H9 (cell line): Measurements from ENCODE around the gene PPP1R18. TPM values are rescaled to one million over a fixed set of nuclear protein-coding genes. Genes with fewer than 3 reads are reported as not detected.

Experiments used
- DNase-seq: peaks from one replicate; pipeline ENCODE4 v3.0.0-alpha.2; 2017
- H2AFZ ChIP-seq: one replicate; pipeline ENCODE4 v1.6.1; 2013; ENCODE audit warnings: mild to moderate bottlenecking, low read length, control low read depth, moderate library complexity
- H2AK5ac ChIP-seq: 2 replicates; pipeline ENCODE4 v1.6.1; 2013; ENCODE audit warnings: low read length, control low read depth, mixed read lengths; ENCODE audit not compliant: insufficient read length
- H2BK120ac ChIP-seq: one replicate; pipeline ENCODE4 v1.6.1; 2013; ENCODE audit warnings: low read depth, mild to moderate bottlenecking, low read length, control low read depth, inconsistent platforms; ENCODE audit not compliant: poor library complexity, severe bottlenecking
- H2BK12ac ChIP-seq: 2 replicates; pipeline ENCODE4 v1.6.1; 2013; ENCODE audit warnings: low read length, control low read depth, mixed read lengths, low read depth; ENCODE audit not compliant: insufficient read length
- H2BK15ac ChIP-seq: 2 replicates; pipeline ENCODE4 v1.6.1; 2013; ENCODE audit warnings: low read depth, low read length, control low read depth
- H2BK20ac ChIP-seq: one replicate; pipeline ENCODE4 v1.6.1; 2013; ENCODE audit warnings: low read depth, mild to moderate bottlenecking, low read length, control low read depth, inconsistent platforms; ENCODE audit not compliant: poor library complexity, severe bottlenecking
- H2BK5ac ChIP-seq: 2 replicates; pipeline ENCODE4 v1.6.1; 2013; ENCODE audit warnings: low read length, control low read depth, mixed read lengths; ENCODE audit not compliant: insufficient read length
- H3K14ac ChIP-seq: 2 replicates; pipeline ENCODE4 v1.6.1; 2013; ENCODE audit warnings: low read length, control low read depth; ENCODE audit not compliant: insufficient read depth
- H3K18ac ChIP-seq: 2 replicates; pipeline ENCODE4 v1.6.1; 2013; ENCODE audit warnings: low read depth, mild to moderate bottlenecking, mixed read lengths, low read length, control low read depth; ENCODE audit not compliant: insufficient read length
- H3K23ac ChIP-seq: 2 replicates; pipeline ENCODE4 v1.6.1; 2013; ENCODE audit warnings: low read length, control low read depth, mixed read lengths, low read depth; ENCODE audit not compliant: insufficient read length
- H3K23me2 ChIP-seq: 2 replicates; pipeline ENCODE4 v1.6.1; 2013; ENCODE audit warnings: low read depth, mild to moderate bottlenecking, mixed read lengths, low read length, control low read depth; ENCODE audit not compliant: insufficient read length, poor library complexity, severe bottlenecking
- H3K27ac ChIP-seq: 2 replicates; pipeline ENCODE4 v1.5.1; 2013; ENCODE audit warnings: low read length, control low read depth, mixed read lengths, low read depth; ENCODE audit not compliant: insufficient read length
- H3K27me3 ChIP-seq: 2 replicates; pipeline ENCODE4 v1.6.1; 2013; ENCODE audit warnings: low read length, control low read depth, inconsistent platforms; ENCODE audit not compliant: insufficient read depth
- H3K4ac ChIP-seq: 2 replicates; pipeline ENCODE4 v1.6.1; 2013; ENCODE audit warnings: low read depth, mild to moderate bottlenecking, control low read depth, inconsistent platforms, low read length, moderate library complexity
- H3K4me1 ChIP-seq: 2 replicates; pipeline ENCODE4 v1.6.1; 2013; ENCODE audit warnings: low read length, control low read depth, inconsistent platforms; ENCODE audit not compliant: insufficient read depth
- H3K4me2 ChIP-seq: 2 replicates; pipeline ENCODE4 v1.6.1; 2013; ENCODE audit warnings: low read length, control low read depth, mixed read lengths; ENCODE audit not compliant: insufficient read length, insufficient read depth
- H3K56ac ChIP-seq: 2 replicates; pipeline ENCODE4 v1.6.1; 2013; ENCODE audit warnings: low read depth, mild to moderate bottlenecking, mixed read lengths, low read length, control low read depth; ENCODE audit not compliant: insufficient read length
- H3K79me1 ChIP-seq: 2 replicates; pipeline ENCODE4 v1.6.1; 2013; ENCODE audit warnings: low read depth, mild to moderate bottlenecking, moderate library complexity, low read length, control low read depth, inconsistent platforms; ENCODE audit not compliant: insufficient read depth, poor library complexity, severe bottlenecking
- H3K79me2 ChIP-seq: 2 replicates; pipeline ENCODE4 v1.6.1; 2013; ENCODE audit warnings: low read length, control low read depth, inconsistent platforms; ENCODE audit not compliant: insufficient read depth
- H3K9ac ChIP-seq: 2 replicates; pipeline ENCODE4 v1.6.1; 2013; ENCODE audit warnings: low read length, control low read depth, mixed read lengths; ENCODE audit not compliant: insufficient read length; ENCODE audit errors: extremely low read depth
- H3K9me3 ChIP-seq: one replicate; pipeline ENCODE4 v1.6.1; 2013; ENCODE audit warnings: low read depth, low read length, inconsistent platforms; ENCODE audit not compliant: control insufficient read depth
- H3T11ph ChIP-seq: one replicate; pipeline ENCODE4 v1.6.1; 2013; ENCODE audit warnings: mild to moderate bottlenecking, low read length, control low read depth, inconsistent platforms
- H4K20me1 ChIP-seq: one replicate; pipeline ENCODE4 v1.6.1; 2013; ENCODE audit not compliant: control insufficient read depth, insufficient read length, insufficient read depth
- H4K5ac ChIP-seq: 2 replicates; pipeline ENCODE4 v1.6.1; 2013; ENCODE audit warnings: low read depth, mild to moderate bottlenecking, mixed read lengths, low read length, control low read depth; ENCODE audit not compliant: insufficient read length
- H4K8ac ChIP-seq: replicated peaks from 2 replicates; pipeline ENCODE4 v1.6.1; 2013; ENCODE audit warnings: low read length, control low read depth, mixed read lengths, low read depth; ENCODE audit not compliant: insufficient read length
- H4K91ac ChIP-seq: 2 replicates; pipeline ENCODE4 v1.6.1; 2013; ENCODE audit warnings: low read depth, mild to moderate bottlenecking, moderate library complexity, mixed read lengths, low read length, control low read depth; ENCODE audit not compliant: insufficient read length
- H3K27ac Mint-ChIP-seq, 3 experiments: 2 replicates in 2 of 3; 3 replicates in 1 of 3; pipeline ENCODE4 v1.8.0; 2020 to 2021; ENCODE audit warnings: mixed read lengths in 3 of 3, mild to moderate bottlenecking in 1 of 3, moderate library complexity in 1 of 3
- H3K27me3 Mint-ChIP-seq: 2 replicates; pipeline ENCODE4 v1.8.0; 2021; ENCODE audit warnings: low read depth, mild to moderate bottlenecking, moderate library complexity, mixed read lengths
- H3K36me3 Mint-ChIP-seq, 3 experiments: 2 replicates in 2 of 3; 3 replicates in 1 of 3; pipeline ENCODE4 v1.8.0; 2020 to 2021; ENCODE audit warnings: low read depth in 3 of 3, mixed read lengths in 3 of 3; ENCODE audit not compliant: insufficient read depth in 1 of 3
- H3K4me1 Mint-ChIP-seq, 2 experiments: 2 replicates each; pipeline ENCODE4 v1.8.0; 2020; ENCODE audit warnings: mixed read lengths in 2 of 2
- H3K4me3 Mint-ChIP-seq, 2 experiments: 2 replicates in 1 of 2; 3 replicates in 1 of 2; pipeline ENCODE4 v1.8.0; 2020 to 2021; ENCODE audit warnings: mild to moderate bottlenecking in 2 of 2, mixed read lengths in 2 of 2, moderate library complexity in 1 of 2
- H3K9me3 Mint-ChIP-seq, 2 experiments: 2 replicates in 1 of 2; 3 replicates in 1 of 2; pipeline ENCODE4 v1.8.0; 2020; ENCODE audit warnings: mild to moderate bottlenecking in 2 of 2, mixed read lengths in 2 of 2, moderate library complexity in 1 of 2
- CTCF ChIP-seq: fragments of 200-600 bp; sonication (generic); conservative IDR thresholded peaks from 3 replicates; pipeline ENCODE4 v1.8.0; 2021; ENCODE audit warnings: antibody characterized with exemption, mild to moderate bottlenecking
- WGBS: extraction: QIAGEN DNeasy Blood & Tissue Kit; methylation state at CpG from one replicate; pipeline ENCODE4 v1.1.7; 2013; ENCODE audit warnings: missing lambda C conversion rate, low lambda C conversion rate, mixed read lengths; ENCODE audit not compliant: insufficient read length; ENCODE audit errors: extremely low coverage; 5-methylcytosine and 5-hydroxymethylcytosine counted together
- total RNA-seq: library from RNA; stranded (reverse); gene quantifications from 2 replicates; pipeline ENCODE4 v1.2.1, GENCODE V29; 2021

Gene PPP1R18
- total RNA-seq, 1 experiment from 2014 or later, result 28.0 TPM

GRCh38 chr6:30686908-30687658 is 638 bp upstream of the PPP1R18 start:
- no peak overlapping the region for H4K91ac ChIP-seq
- H2AK5ac ChIP-seq, result no peak overlapping the region
- no peak overlapping the region for H2BK120ac ChIP-seq
- H3K79me2 ChIP-seq, result peaks cover 2% of the 10 kb centered on the region; the same call in 1 of the 2 replicates
- H3K27me3 Mint-ChIP-seq, result peaks cover 3% of the 10 kb centered on the region; the same call in 1 of the 2 replicates
- no peaks in the 10 kb centered on the region; a peak in 1 of 5 replicates for H3K9me3 Mint-ChIP-seq
- H2AFZ ChIP-seq, result no peak overlapping the region
- H3K9ac ChIP-seq, result peak overlapping the region; percentile 35
- H3K27ac Mint-ChIP-seq, result peak overlapping the region; percentile 75 to 90 (median 80); a peak in 4 of 7 replicates
- H3K36me3 Mint-ChIP-seq, result peaks cover 4 to 22% (median 15%) of the 10 kb centered on the region in 3 experiments; a peak in 5 of 7 replicates
- peaks cover 16% of the 10 kb centered on the region; the same call in 1 of the 2 replicates for H3K4me1 ChIP-seq
- H3K27me3 ChIP-seq, result no peaks in the 10 kb centered on the region
- H2BK15ac ChIP-seq, result no peak overlapping the region
- H2BK20ac ChIP-seq, result no peak overlapping the region
- no peaks in the 10 kb centered on the region for H3K79me1 ChIP-seq
- H3K9me3 ChIP-seq, result no peaks in the 10 kb centered on the region
- no peak for TF ChIP-seq CTCF
- no peak overlapping the region for H3K56ac ChIP-seq
- no peak overlapping the region for H2BK5ac ChIP-seq
- DNase-seq, result peak; percentile 89
- peak overlapping the region; percentile 86 to 88 for H3K4me3 Mint-ChIP-seq
- H3K14ac ChIP-seq, result no peak overlapping the region
- no peak overlapping the region for H3K18ac ChIP-seq
- no peak overlapping the region for H3K27ac ChIP-seq
- WGBS, result no CpG with 5 or more reads among the region's 52 CpGs
- H3K4ac ChIP-seq, result no peak overlapping the region
- H3K23me2 ChIP-seq, result peaks cover 33% of the 10 kb centered on the region
- no peak overlapping the region for H3T11ph ChIP-seq
- no peaks in the 10 kb centered on the region for H4K20me1 ChIP-seq
- no peak overlapping the region for H4K5ac ChIP-seq
- H3K4me1 Mint-ChIP-seq, result peaks cover 70 to 74% of the 10 kb centered on the region in 2 experiments
- no peak overlapping the region for H4K8ac ChIP-seq
- no peak overlapping the region for H3K23ac ChIP-seq
- H2BK12ac ChIP-seq, result no peak overlapping the region
- peak overlapping the region; percentile 74 for H3K4me2 ChIP-seq
